ENCODE measurements around the gene SLC47A1. TPM values are rescaled to one million over a fixed set of nuclear protein-coding genes. Genes with fewer than 3 reads are reported as not detected.

Gene SLC47A1
- total and polyA plus RNA-seq, 10 of the 15 experiments (the other 5 are each of a cell fraction or from before 2014, with no cell fraction given), result 0.41 TPM; not detected in 9

DNA sequence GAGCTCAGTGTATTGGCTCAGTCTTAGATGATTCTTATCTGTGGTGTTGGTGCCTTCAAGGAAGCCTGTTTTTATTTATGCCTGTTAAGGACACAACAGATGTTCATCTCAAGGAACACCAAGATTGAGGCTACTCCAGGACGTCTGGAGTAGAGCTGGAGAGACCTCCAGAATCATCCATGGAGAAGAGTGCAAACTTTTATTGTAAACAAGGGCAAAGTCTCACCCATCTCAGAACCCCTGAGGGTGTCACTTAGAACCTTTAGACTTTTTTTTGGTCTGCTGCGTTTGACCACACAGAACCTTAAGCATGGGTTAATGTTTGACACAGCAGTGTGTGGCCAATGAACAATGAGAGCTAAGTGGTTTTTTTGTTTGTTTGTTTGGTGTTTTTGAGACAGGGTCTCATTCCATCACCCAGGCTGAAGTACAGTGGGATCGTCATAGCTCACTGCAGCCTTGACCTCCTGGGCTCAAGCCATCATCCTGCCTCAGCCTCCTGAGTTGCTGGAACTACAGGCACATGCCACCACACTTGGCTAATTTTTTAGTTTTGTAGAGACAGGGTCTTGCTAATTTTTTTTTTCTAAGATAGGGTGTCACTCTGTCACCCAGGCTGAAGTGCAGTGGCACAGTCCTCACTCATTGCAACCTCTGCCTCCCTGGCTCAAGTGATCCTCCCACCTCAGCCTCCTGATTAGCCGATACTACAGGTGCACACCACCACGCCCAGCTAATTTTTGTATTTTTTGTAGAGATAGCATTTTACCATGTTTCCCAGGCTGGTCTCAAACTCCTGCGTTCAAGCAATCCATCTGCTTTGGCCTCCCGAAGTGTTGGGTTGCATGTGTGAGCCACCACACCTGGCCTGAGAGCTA is 16.3 kb downstream of the SLC47A1 start:
- FAIRE-seq, result no peak
- no TSS peak for BruUV-seq (replicated peaks)

More for the DNA sequence above, 16.3 kb downstream of the SLC47A1 start:
- Histone ChIP-seq H4K20me1 (ENCODE audit: control insufficient read depth, insufficient read depth) (no peaks in the 10 kb centered on the region), H3K4me1 (ENCODE audit: control insufficient read depth, insufficient read depth, low read length) (no peaks in the 10 kb centered on the region), H3K9me3 (replicated peaks; ENCODE audit: control insufficient read depth, insufficient read depth, low read length) (no peaks in the 10 kb centered on the region), H3K9ac (ENCODE audit: control insufficient read depth, insufficient read depth, low read length) (no peak overlapping the region), H3K27me3 (replicated peaks in 1 of 2; ENCODE audit: control insufficient read depth in 2 of 2, insufficient read depth in 2 of 2, low read length in 1 of 2) (peaks cover 0 to 2% of the 10 kb centered on the region in 2 experiments; a peak in 1 of 4 replicates), H3K36me3 (ENCODE audit: control insufficient read depth in 2 of 2, insufficient read depth in 2 of 2, low read length in 1 of 2) (no peaks in the 10 kb centered on the region), H3K4me3 (no peak overlapping the region), H3K79me2 (ENCODE audit: control insufficient read depth, insufficient read depth, low read length) (no peaks in the 10 kb centered on the region), H3K27ac (ENCODE audit: control insufficient read depth, insufficient read depth) (no peak overlapping the region), H2AFZ (ENCODE audit: control insufficient read depth, low read depth, low read length) (no peak overlapping the region), H3K4me2 (ENCODE audit: control insufficient read depth, insufficient read depth) (no peak overlapping the region)
- ATAC-seq (no peak), DNase-seq (ENCODE audit: low read depth, low spot score) (no peak)
- intact Hi-C loops (cut with micrococcal nuclease; ENCODE audit: unreplicated experiment), result no loop called here
- in situ Hi-C loops (cut with MboI), result no loop called here
- RAD21 ChIA-PET (ENCODE audit: unreplicated experiment), result no interaction called here
- POLR2A ChIA-PET, result no interaction called here
- SMC1A ChIA-PET (ENCODE audit: uncharacterized antibody, unreplicated experiment), result no interaction called here
- CTCF ChIA-PET, result interaction anchor here (1.0 kb wide), 1 partner anchor 194 kb away, joined by 3 read pairs; no protein-coding TSS in a partner anchor
- no peak for TF ChIP-seq MYB (IDR thresholded peaks at IDR 0.05; ENCODE audit: borderline replicate concordance, low read depth, low read length)
- TF ChIP-seq PAX5 (IDR thresholded peaks at IDR 0.05; ENCODE audit: borderline replicate concordance, low read depth, low read length), result no peak
- no peak for TF ChIP-seq SUPT20H (IDR thresholded peaks at IDR 0.05; ENCODE audit: borderline replicate concordance, control insufficient read depth, low read depth, low read length)
- no peak for TF ChIP-seq MTA2 (IDR thresholded peaks at IDR 0.05; ENCODE audit: low read depth)
- TF ChIP-seq SUZ12 (IDR thresholded peaks at IDR 0.05; ENCODE audit: unreplicated experiment), result no peak
- no peak for TF ChIP-seq HDAC2 (IDR thresholded peaks at IDR 0.05)
- no peak for TF ChIP-seq NFXL1 (IDR thresholded peaks at IDR 0.05; ENCODE audit: borderline replicate concordance)
- TF ChIP-seq MXI1 (IDR thresholded peaks at IDR 0.05; ENCODE audit: low read depth, low read length), result no peak
- TF ChIP-seq TCF3 (IDR thresholded peaks at IDR 0.05; ENCODE audit: borderline replicate concordance, insufficient read depth, low read depth, low read length), result no peak
- TF ChIP-seq ATF7 (IDR thresholded peaks at IDR 0.05; ENCODE audit: low read depth), result no peak
- TF ChIP-seq, protein P1, sequence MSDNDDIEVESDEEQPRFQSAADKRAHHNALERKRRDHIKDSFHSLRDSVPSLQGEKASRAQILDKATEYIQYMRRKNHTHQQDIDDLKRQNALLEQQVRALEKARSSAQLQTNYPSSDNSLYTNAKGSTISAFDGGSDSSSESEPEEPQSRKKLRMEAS (IDR thresholded peaks at IDR 0.05; ENCODE audit: low read depth, low read length), result no peak
- TF ChIP-seq ZNF384 (IDR thresholded peaks at IDR 0.05; ENCODE audit: borderline replicate concordance, low read depth, low read length), result no peak
- TF ChIP-seq, protein P2, sequence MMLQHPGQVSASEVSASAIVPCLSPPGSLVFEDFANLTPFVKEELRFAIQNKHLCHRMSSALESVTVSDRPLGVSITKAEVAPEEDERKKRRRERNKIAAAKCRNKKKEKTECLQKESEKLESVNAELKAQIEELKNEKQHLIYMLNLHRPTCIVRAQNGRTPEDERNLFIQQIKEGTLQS (IDR thresholded peaks at IDR 0.05; ENCODE audit: borderline replicate concordance, extremely low read depth, low read depth, low read length), result no peak
- no peak for TF ChIP-seq BACH1 (IDR thresholded peaks at IDR 0.05; ENCODE audit: borderline replicate concordance)
- TF ChIP-seq BCL11A (IDR thresholded peaks at IDR 0.05; ENCODE audit: low read depth, low read length), result no peak
- WGBS (ENCODE audit: insufficient coverage, insufficient replicate concordance, low lambda C conversion rate, missing lambda C conversion rate), result 40% methylated on average over 7 of the region's 7 CpGs

Data from GM12878 (cell line).